K562 (cell line): Measurements from ENCODE around the gene NUSAP1. TPM values are rescaled to one million over a fixed set of nuclear protein-coding genes. Genes with fewer than 3 reads are reported as not detected.

ENCODE experiments used
- HBP1 ChIP-seq: fragments of 450-650 bp; formaldehyde crosslinking; IDR thresholded peaks from 2 replicates; pipeline ENCODE4 v1.4.0; 2022; ENCODE audit warnings: missing genetic modification characterization
- KLF6 ChIP-seq: fragments of 250-450 bp; sonication (Bioruptor Pico); IDR thresholded peaks from 2 replicates; pipeline ENCODE4 v1.4.0; 2020; ENCODE audit warnings: mild to moderate bottlenecking, moderate library complexity, borderline replicate concordance
- LCOR ChIP-seq: sonication (generic); formaldehyde crosslinking; IDR thresholded peaks from 2 replicates; pipeline ENCODE4 v1.8.0; 2022; ENCODE audit warnings: mild to moderate bottlenecking, missing genetic modification reagents
- REST ChIP-seq, 2 experiments: fragments of 450-650 bp; formaldehyde crosslinking in 1 of 2; IDR thresholded peaks; 2 replicates each; pipeline versions ENCODE4 v1.4.0 to v1.6.1; 2014 to 2020; ENCODE audit warnings: mild to moderate bottlenecking in 2 of 2, borderline replicate concordance in 1 of 2, low read depth in 1 of 2
- SP1 ChIP-seq: sonication (generic); formaldehyde crosslinking; IDR thresholded peaks from 2 replicates; pipeline ENCODE4 v1.8.1; 2022; ENCODE audit warnings: mild to moderate bottlenecking, missing genetic modification reagents
- TGIF2 ChIP-seq: sonication (generic); formaldehyde crosslinking; IDR thresholded peaks from 2 replicates; pipeline ENCODE4 v1.8.1; 2022; ENCODE audit warnings: mild to moderate bottlenecking, missing genetic modification reagents, moderate library complexity
- ZNF280A ChIP-seq: fragments of 450-650 bp; IDR thresholded peaks from 2 replicates; pipeline ENCODE4 v1.6.1; 2018; ENCODE audit warnings: mild to moderate bottlenecking, low read depth; ENCODE audit not compliant: partially characterized antibody
- polyA plus RNA-seq, 8 experiments: library from polyadenylated mRNA; depleted of rRNA in 4 of 8; stranded (reverse) in 5 of 8; unstranded in 3 of 8; fragments of >200 nt; fragmentation: Nextera tagmentation in 2 of 8; fragmentation: Illumina TruSeq in 1 of 8; extraction: Ambion mirVana in 2 of 8; extraction: Trizol in 1 of 8; gene quantifications; 2 replicates each; pipeline versions ENCODE4 v1.2.1 to v1.2.3, GENCODE V29; 2011 to 2014; ENCODE audit warnings: inconsistent platforms in 1 of 8, missing spikeins in 1 of 8
- total RNA-seq, 7 experiments: library from RNA; depleted of rRNA in 6 of 7; stranded (reverse); fragments of >200 nt in 6 of 7; fragmentation: Illumina TruSeq in 2 of 7; extraction: Trizol in 2 of 7; gene quantifications; 2 replicates each; pipeline versions ENCODE4 v1.2.1 to v1.2.3, GENCODE V29; 2011 to 2021; ENCODE audit warnings: low replicate concordance in 1 of 7

Gene NUSAP1
- total and polyA plus RNA-seq, 9 of the 15 experiments (the other 6 are each of a cell fraction or from before 2014, with no cell fraction given): 119 to 266 (median 227) TPM

- TF ChIP-seq REST (IDR thresholded peaks at IDR 0.05; ENCODE audit: borderline replicate concordance) (no peak), REST (CRISPR knock-in tag; IDR thresholded peaks at IDR 0.05; ENCODE audit: low read depth) (0 out of 2 replicates have a peak, but pooled peaks have one; percentile 64), KLF6 (CRISPR knock-in tag) (no peak), HBP1 (CRISPR knock-in tag) (no peak), SP1 (peak; percentile 90), LCOR (peak; percentile 74), ZNF280A (no peak), TGIF2 (CRISPR knock-in tag) (no peak; the same call in 1 of the 2 replicates)
Observed at GRCh38 chr15:41332194-41333025, at the start of gene NUSAP1, which contains the start of gene OIP5 (continued).
